Measurements from ENCODE around the gene GTF2H4.
"Not testable (repeated sequence)": the region's sequence is repeated elsewhere in the genome, so short reads cannot be mapped to it uniquely, and the experiment has no call there.

Gene GTF2H4

GRCh38 chr6:30914076-30914853, 6.3 kb downstream of the GTF2H4 start, which contains the start of gene VARS2:
TSS of gene VARS2 (plus strand) at chr6:30914238. CDS start at chr6:30914837, 599 bp downstream.
- intact Hi-C loops (cut with DNase I): loop anchor here (1.0 to 2.0 kb wide), 3 partner anchors 29 to 156 kb away; partner anchors contain the start of gene DDR1
- DNase-seq: peak; percentile 88 to 99 (median 92)

- peak in 2 of 10 donors; percentile 22 to 55 for DNase-seq
- intact Hi-C loops (cut with DNase I): loop anchor here (1.0 to 5.0 kb wide), 4 partner anchors 30 to 172 kb away; partner anchors contain the start of gene DDR1
Observed at GRCh38 chr6:30914854-30915590, 7.0 kb downstream of the GTF2H4 start.

- DNase-seq: peak in 4 of 10 donors; percentile 6 to 35 (median 24)
- intact Hi-C loops (cut with DNase I): loop anchor here (2.0 to 5.0 kb wide), 3 partner anchors 31 to 172 kb away; partner anchors contain the start of gene DDR1
Observed at GRCh38 chr6:30915591-30915946, 7.6 kb downstream of the GTF2H4 start.

GRCh38 chr6:30917041-30917440, 9.0 kb downstream of the GTF2H4 start:
- intact Hi-C loops (cut with DNase I): loop anchor here (5.0 kb wide), 1 partner anchor 170 kb away; no protein-coding TSS in a partner anchor
- DNase-seq: peak in 1 of 10 donors; percentile 22

- peak in 2 of 10 donors; percentile 60 to 64 for DNase-seq
- intact Hi-C loops (cut with DNase I): loop anchor here (5.0 kb wide), 1 partner anchor 170 kb away; no protein-coding TSS in a partner anchor
Observed at GRCh38 chr6:30917487-30917886, 9.5 kb downstream of the GTF2H4 start.

GRCh38 chr6:30918670-30919069, 10.7 kb downstream of the GTF2H4 start:
- DNase-seq: no peak

GRCh38 chr6:30922447-30922852, 14.4 kb downstream of the GTF2H4 start:
- no peak for DNase-seq

More at GRCh38 chr6:30918670-30919069, 10.7 kb downstream of the GTF2H4 start:
- intact Hi-C loops (cut with DNase I): loop anchor here (5.0 kb wide), 1 partner anchor 169 kb away; no protein-coding TSS in a partner anchor

GRCh38 chr6:30924040-30924627, 16.1 kb downstream of the GTF2H4 start:
- DNase-seq; intact Hi-C loops (cut with DNase I): not testable (repeated sequence)

More at GRCh38 chr6:30922447-30922852, 14.4 kb downstream of the GTF2H4 start:
- intact Hi-C loops (cut with DNase I): no loop called here

- intact Hi-C loops (cut with DNase I): no loop called here
- no peak for DNase-seq
Observed at GRCh38 chr6:30926644-30927043, 18.6 kb downstream of the GTF2H4 start.

- DNase-seq; intact Hi-C loops (cut with DNase I): not testable (repeated sequence)
Observed at GRCh38 chr6:30927080-30927479, 19.1 kb downstream of the GTF2H4 start.

- intact Hi-C loops (cut with DNase I): no loop called here
- no peak for DNase-seq
Observed at GRCh38 chr6:30928677-30929076, 20.7 kb downstream of the GTF2H4 start.

- no peak for DNase-seq
- intact Hi-C loops (cut with DNase I): no loop called here
Observed at GRCh38 chr6:30930506-30930905, 22.5 kb downstream of the GTF2H4 start.

- intact Hi-C loops (cut with DNase I): no loop called here
- DNase-seq: peak in 1 of 10 donors; percentile 57
Observed at GRCh38 chr6:30931272-30931671, 23.3 kb downstream of the GTF2H4 start.

- intact Hi-C loops (cut with DNase I): no loop called here
- peak in 1 of 10 donors; percentile 70 for DNase-seq
Observed at GRCh38 chr6:30931969-30932645, 24.1 kb downstream of the GTF2H4 start, which contains the start of gene SFTA2. TSS of gene SFTA2 (minus strand) at chr6:30932170. CDS start at chr6:30932096, 74 bp downstream.

GRCh38 chr6:30932665-30933365, 24.8 kb downstream of the GTF2H4 start:
- peak in 1 of 10 donors; percentile 64 for DNase-seq
- intact Hi-C loops (cut with DNase I): no loop called here

GRCh38 chr6:30935018-30935417, 27.0 kb downstream of the GTF2H4 start:
- intact Hi-C loops (cut with DNase I): no loop called here
- peak in 1 of 10 donors; percentile 28 for DNase-seq

- intact Hi-C loops (cut with DNase I): no loop called here
- no peak for DNase-seq
Observed at GRCh38 chr6:30937265-30937664, 29.3 kb downstream of the GTF2H4 start.

GRCh38 chr6:30938730-30939129, 30.7 kb downstream of the GTF2H4 start:
- intact Hi-C loops (cut with DNase I): no loop called here
- peak in 1 of 10 donors; percentile 42 for DNase-seq

GRCh38 chr6:30939473-30939872, 31.5 kb downstream of the GTF2H4 start:
- intact Hi-C loops (cut with DNase I): no loop called here
- peak in 1 of 10 donors; percentile 45 for DNase-seq
